ENCODE data around the gene APRT. TPM values are rescaled to one million over a fixed set of nuclear protein-coding genes. Genes with fewer than 3 reads are reported as not detected.

Gene APRT
- total and polyA plus RNA-seq, 2 of the 8 experiments (the other 6 are each of a cell fraction or from before 2014, with no cell fraction given), result 221 to 267 TPM

DNA sequence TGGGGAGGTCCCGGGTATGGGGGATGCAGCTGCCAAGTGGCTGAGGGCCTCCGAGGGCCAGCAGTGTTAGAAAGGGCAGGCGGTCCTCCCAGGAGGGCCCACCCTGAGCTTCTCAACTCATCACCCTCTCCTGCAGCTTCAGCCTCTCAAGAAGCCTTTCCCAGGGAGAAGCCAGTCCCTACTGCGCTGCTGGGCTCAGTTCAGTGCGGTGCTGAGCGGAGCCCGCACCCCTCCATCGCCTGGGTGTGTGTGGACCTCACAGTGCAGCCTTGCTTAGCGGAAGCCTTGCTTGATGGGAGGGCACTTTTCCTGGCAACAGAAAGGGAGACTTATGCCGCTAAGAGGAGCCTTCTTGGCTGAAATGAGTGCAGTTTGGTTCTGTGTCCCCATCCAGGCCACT, 3.5 kb upstream of the APRT start (continued):
- no peak for TF ChIP-seq GABPA (IDR thresholded peaks at IDR 0.05; ENCODE audit: borderline replicate concordance, insufficient read depth, low read length)
- TF ChIP-seq POU5F1 (IDR thresholded peaks at IDR 0.05; ENCODE audit: low read depth, low read length), result no peak
- no peak for TF ChIP-seq SIN3A (conservative IDR thresholded peaks at IDR 0.05 in 1 of 2, IDR thresholded peaks at IDR 0.05 in 1 of 2; ENCODE audit: low read depth in 1 of 2, low read length in 2 of 2)
- TF ChIP-seq GTF2F1 (IDR thresholded peaks at IDR 0.05; ENCODE audit: borderline replicate concordance, low read depth, low read length), result no peak
- no peak for TF ChIP-seq BRCA1 (IDR thresholded peaks at IDR 0.05; ENCODE audit: low read depth, low read length)
- no peak for TF ChIP-seq RBBP5 (IDR thresholded peaks at IDR 0.05; ENCODE audit: borderline replicate concordance, low read depth, low read length)

All from H1 (cell line).